NCI-H2196 treated with DMSO at 0.1 percent for 48 hours (cell line): ENCODE measurements around the gene COL20A1.

Experiments used
- DNase-seq: peaks from one replicate; lab custom pipeline; 2025; ENCODE audit not compliant: unreplicated experiment; lab: John Stamatoyannopoulos, UW

COL20A1 gene

GRCh38 chr20:63277466-63278272 lies 15.3 kb upstream of the COL20A1 start:
- no peak for DNase-seq

- DNase-seq, result no peak
These were observed 14.3 kb upstream of the COL20A1 start for GRCh38 chr20:63278661-63279060.

DNA sequence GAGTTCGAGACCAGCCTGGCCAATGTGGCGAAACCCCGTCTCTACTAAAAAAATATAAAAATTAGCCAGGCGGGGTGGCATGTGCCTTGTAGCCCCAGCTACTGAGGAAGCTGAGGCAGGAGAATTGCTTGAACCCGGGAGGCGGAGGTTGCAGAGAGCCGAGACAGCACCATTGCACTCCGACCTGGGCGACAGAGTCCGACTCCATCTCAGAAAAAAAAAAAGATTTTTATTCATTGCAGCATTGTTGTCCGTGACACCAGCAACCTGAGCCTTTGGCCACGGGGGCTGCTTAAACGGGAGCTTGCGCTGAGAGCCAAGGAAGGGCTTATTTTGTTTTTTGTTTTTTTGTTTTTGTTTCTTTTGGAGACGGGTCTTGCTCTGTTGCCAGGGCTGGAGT lies 13.1 kb upstream of the COL20A1 start:
- DNase-seq, result no peak

- DNase-seq, result no peak
These were observed 12.6 kb upstream of the COL20A1 start for GRCh38 chr20:63280371-63280770.

DNA sequence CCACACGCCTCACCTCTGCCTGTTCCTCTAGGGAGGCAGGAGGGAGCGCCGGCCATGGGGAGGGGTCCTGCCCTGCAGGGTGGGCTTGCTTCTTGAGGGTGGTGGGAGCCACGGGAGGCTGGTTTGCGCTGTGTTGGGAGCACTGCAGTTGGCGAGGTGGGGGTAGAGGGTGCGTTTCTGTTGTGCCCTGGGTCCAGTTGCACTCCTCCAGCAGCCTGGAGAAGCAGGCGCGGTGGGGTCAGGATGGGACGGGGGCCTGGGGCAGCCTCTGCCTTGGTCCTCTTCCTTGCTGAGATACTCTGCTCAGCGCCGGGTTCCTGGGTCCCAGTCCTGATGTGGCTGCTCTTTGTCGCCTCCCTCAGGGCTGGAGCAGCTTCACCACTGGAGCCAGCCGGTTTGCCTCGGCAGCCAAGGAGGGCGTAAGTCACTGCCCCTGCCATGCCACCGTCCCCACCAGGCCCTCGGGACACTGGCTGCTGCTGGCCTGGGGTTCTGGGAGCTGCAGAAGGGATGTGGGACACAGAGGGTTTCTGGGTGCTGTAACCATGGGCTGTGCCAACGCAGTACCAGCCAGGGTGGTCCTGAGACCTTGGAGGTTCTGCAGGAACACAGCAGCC lies 11.9 kb upstream of the COL20A1 start:
- peak; percentile 8 for DNase-seq

DNA sequence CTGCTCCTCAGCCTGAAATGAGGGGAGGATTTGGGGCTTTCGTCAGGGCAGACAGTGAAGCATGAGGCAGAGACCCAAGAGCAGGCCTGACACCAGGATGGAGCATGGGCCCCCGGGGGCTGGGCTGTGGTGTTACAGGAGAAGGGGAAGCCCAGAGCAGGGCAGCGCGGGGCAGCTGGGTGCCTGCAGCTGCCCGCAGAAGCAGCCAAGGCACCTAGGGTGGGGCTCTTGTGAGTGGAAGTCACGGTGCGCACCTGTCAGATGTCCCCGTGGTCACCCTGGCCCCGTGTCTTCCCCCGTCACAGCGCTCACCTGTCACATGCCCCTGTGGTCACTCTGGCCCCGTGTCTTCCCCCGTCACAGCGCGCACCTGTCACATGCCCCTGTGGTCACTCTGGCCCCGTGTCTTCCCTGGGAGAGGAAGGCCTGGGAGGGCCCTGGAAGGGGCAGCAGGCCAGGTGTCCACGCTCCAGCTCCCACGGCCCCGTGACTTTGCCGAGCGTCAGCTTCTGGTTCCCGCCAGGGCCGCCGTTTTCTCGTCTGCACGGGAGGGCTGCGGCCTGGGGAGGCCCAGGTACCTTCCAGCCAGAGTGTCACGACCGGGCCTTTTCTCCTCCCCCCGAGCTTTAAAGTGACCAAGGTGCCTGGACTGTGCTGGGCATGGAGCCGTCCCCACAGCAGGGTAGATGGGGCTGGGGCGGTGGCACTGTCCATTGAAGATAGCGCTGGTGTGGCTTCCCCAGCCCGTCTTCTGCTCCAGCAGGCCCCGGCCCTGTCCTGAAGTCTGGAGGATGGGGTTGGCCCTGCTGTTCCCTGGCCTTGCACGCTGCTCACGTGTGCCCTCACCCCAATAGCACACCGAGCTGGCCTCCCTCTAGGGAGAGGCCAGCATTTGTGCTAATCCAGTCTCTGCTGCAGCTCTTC lies 11.0 kb upstream of the COL20A1 start:
- DNase-seq, result no peak

GRCh38 chr20:63282946-63283345 lies 10.0 kb upstream of the COL20A1 start:
- DNase-seq, result no peak

GRCh38 chr20:63283397-63284082 lies 9.4 kb upstream of the COL20A1 start:
- no peak for DNase-seq

DNA sequence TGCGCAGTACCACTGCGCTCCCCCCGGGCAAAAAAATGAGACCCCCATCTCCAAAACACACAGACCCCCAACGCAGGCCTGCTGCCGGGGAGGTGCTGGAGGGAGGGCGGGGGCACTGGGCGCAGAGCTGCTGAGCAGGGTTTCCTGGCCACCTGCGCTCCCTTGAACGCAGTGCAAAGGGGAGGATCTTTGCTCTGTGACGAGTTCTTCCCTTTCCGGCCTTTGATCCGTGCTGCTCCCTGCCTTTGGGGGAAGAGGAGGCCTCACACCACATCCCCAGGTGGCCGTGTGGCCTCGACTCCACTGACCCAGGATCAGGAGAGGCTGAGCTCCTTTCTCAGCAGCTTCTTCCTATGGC lies 8.9 kb upstream of the COL20A1 start:
- DNase-seq, result no peak

GRCh38 chr20:63284544-63284949 lies 8.4 kb upstream of the COL20A1 start:
- no peak for DNase-seq

DNA sequence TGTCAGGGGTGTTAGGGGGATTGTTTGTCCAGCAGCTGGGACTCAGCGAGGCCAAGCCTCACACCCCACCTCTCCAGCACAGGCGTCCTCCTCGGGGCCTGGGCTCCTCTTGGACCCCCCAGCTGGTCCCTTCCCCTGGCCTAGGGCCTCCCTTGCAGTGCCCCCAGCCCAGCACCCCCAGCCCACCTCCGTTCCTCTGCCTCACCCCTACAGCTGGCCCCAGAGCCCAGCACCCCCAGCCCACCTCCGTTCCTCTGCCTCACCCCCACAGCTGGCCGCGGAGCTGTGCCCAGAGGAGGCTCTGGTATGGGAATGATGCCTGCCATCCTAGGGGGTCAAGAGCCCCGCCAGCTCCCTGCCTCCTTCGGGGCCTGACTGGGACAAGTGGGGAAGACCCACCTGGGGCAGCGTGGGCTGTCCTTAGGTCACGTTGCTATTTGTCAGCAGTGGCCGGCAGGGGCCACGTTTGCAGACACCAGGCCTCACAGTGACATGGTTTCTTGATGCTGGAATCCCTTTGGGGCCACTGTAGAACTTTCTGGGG lies 7.9 kb upstream of the COL20A1 start:
- DNase-seq, result no peak

- DNase-seq, result no peak
These were observed 7.1 kb upstream of the COL20A1 start for GRCh38 chr20:63285636-63286615.

- DNase-seq, result no peak
These were observed 5.9 kb upstream of the COL20A1 start for GRCh38 chr20:63286781-63287696.

DNA sequence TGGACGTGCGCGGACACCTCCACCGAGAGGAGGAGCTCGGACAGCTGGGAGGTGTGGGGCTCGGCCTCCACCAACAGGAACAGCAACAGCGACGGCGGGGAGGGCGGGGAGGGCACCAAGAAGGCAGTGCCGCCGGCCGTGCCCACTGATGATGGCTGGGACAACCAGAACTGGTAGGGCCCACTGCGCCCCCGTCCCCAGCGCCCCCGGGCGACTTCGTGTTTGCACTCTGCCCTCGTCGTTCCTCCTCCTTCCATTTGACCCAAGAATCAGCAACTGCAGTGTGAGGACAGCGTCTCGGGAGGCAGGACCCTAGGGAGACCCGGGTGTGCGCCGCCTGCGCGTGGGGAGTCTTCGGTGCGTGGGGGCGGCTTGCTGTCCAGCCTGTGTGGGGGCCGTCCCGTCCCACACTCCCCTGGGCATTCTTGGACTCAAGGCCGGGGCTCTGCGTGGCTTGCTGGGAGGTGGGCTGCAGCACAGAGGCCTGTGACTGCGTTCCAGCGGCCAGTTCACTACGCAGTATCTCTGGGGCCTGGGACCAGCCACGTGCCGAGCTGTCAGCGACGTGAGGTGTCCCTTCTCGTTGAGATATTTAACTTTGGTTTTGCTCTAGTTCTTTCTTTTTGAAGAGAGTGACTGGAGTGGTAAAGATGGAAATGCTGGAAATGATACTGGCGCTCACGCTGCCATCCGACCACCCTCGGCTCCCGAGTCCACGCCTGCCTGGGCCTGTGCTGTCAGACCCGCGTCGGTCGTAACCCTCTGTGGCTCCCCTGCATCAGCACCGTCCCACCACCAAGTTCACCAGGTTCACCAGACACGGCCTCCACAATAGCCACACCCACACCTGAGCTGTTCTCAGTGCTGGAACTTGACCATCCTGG lies 5.0 kb upstream of the COL20A1 start:
- no peak for DNase-seq

DNA sequence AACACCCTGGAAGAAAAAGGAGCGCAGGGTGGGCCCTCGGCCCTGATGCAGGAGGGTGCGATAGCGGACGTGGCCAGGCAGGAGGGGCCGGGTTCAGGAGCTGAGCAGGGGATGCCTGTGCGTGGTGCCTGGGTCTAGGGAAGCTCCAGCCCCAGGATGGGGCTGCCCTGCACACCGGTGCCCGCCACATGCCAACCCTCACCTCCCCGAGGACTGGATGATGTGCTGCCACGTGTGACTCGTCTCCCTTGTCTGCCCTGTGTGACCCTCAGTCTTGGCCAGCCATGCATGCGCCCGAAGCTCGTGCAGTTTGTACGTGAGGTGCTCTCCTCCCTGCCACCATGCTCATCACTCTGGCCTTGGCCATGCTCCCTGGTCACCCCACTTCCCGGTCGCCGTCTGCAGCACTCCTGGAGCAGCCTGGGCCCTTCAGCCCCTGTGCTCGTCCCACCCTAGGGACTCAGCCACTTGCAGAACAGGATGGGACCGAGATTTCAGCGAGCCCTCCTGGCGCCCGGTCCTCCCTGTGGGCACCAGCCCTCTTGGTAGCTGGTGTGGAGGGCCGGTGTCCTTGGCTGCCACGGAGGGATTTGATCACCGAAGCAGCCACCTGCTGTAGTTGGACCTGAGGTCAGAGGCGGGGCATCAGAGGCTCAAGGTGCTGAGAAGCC lies 4.3 kb upstream of the COL20A1 start:
- DNase-seq, result no peak

- no peak for DNase-seq
These were observed 3.5 kb upstream of the COL20A1 start for GRCh38 chr20:63289311-63290135.
